ENCODE measurements around the gene TTC7B. TPM values are rescaled to one million over a fixed set of nuclear protein-coding genes. Genes with fewer than 3 reads are reported as not detected.

TTC7B gene
- polyA plus RNA-seq, 1 donor (not counting 4 experiments of a cell fraction or from before 2014, with no cell fraction given) = 21.4 TPM

DNA sequence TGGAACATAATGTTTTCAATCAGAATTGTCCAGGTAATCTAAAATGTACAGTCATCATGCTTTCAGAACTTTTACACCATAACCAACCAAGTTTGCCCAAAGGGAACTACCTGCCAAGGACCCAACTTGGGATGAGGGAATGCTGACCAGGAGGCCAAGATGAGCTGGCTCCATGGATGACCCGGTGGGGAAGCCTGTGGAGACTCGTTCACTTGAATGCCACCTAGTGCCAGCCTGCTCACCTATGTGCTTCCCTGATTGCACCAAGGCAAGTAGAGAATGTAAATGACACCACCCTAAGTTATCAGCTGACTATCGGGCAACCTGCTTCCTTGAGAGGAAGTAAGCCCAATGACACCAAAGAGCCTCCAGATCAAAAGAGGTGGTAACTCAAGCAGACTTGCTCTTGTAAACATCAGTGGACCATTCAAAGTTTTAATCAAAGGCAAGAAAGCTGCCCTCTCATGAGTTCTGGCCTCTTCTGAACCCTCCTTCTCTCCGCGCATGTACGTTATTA, 137.3 kb downstream of the TTC7B start:
- dilution Hi-C loops (cut with MboI; ENCODE audit: extremely low pct_ligation_motif_present, low sequenced_read_pairs) = no loop called here
- no peak for FAIRE-seq

GRCh38 chr14:90678420-90678819, 137.8 kb downstream of the TTC7B start:
- dilution Hi-C loops (cut with MboI; ENCODE audit: extremely low pct_ligation_motif_present, low sequenced_read_pairs) = no loop called here
- DNase-seq (ENCODE audit: low read depth, low spot score) (no peak), FAIRE-seq (no peak)
- Histone ChIP-seq H3K36me3 (ENCODE audit: control insufficient read depth in 2 of 2, extremely low read depth in 1 of 2, insufficient read depth in 2 of 2, low read length in 2 of 2) (peaks cover 2 to 4% of the 10 kb centered on the region in 2 experiments), H3K9me3 (ENCODE audit: control insufficient read depth, low read depth, low read length) (no peaks in the 10 kb centered on the region), H3K4me3 (ENCODE audit: control insufficient read depth in 2 of 3, extremely low read depth in 1 of 3, insufficient read depth in 2 of 3, low read depth in 1 of 3, low read length in 3 of 3) (no peak overlapping the region), H4K20me1 (ENCODE audit: control insufficient read depth, extremely low read depth, insufficient read depth, low read length) (no peaks in the 10 kb centered on the region), H3K9ac (ENCODE audit: control insufficient read depth, extremely low read depth, insufficient read depth, low read length) (no peak overlapping the region), H3K79me2 (ENCODE audit: control insufficient read depth, insufficient read depth, low read length) (no peaks in the 10 kb centered on the region), H3K27me3 (ENCODE audit: control insufficient read depth, extremely low read depth, insufficient read depth, low read length) (no peaks in the 10 kb centered on the region), H3K4me1 (ENCODE audit: control insufficient read depth, extremely low read depth, insufficient read depth, low read length) (peaks cover 34% of the 10 kb centered on the region), H2AFZ (ENCODE audit: control insufficient read depth, low read length) (no peak overlapping the region), H3K4me2 (ENCODE audit: control insufficient read depth, extremely low read depth, insufficient read depth, low read depth, low read length) (no peak overlapping the region), H3K9me1 (ENCODE audit: control insufficient read depth, extremely low read depth, insufficient read depth, low read length) (no peaks in the 10 kb centered on the region), H3K27ac (ENCODE audit: control insufficient read depth, insufficient read depth, low read length) (no peak overlapping the region)
- no peak for TF ChIP-seq EZH2 (IDR thresholded peaks at IDR 0.05; ENCODE audit: low read length)
- TF ChIP-seq CTCF (optimal IDR thresholded peaks at IDR 0.05 in 1 of 3, IDR thresholded peaks at IDR 0.05 in 1 of 3, conservative IDR thresholded peaks at IDR 0.05 in 1 of 3; ENCODE audit: extremely low read depth in 1 of 3, insufficient read depth in 2 of 3, low read length in 3 of 3) = no peak

More for the DNA sequence above, 137.3 kb downstream of the TTC7B start:
- no peaks in the 10 kb centered on the region for H3K79me2 ChIP-seq (ENCODE audit: control insufficient read depth, insufficient read depth, low read length)
- no peak overlapping the region for H3K4me3 ChIP-seq (ENCODE audit: control insufficient read depth in 2 of 3, extremely low read depth in 1 of 3, insufficient read depth in 2 of 3, low read depth in 1 of 3, low read length in 3 of 3)
- H4K20me1 ChIP-seq (ENCODE audit: control insufficient read depth, extremely low read depth, insufficient read depth, low read length) = no peaks in the 10 kb centered on the region
- no peak overlapping the region for H3K4me2 ChIP-seq (ENCODE audit: control insufficient read depth, extremely low read depth, insufficient read depth, low read depth, low read length)
- TF ChIP-seq EZH2 (IDR thresholded peaks at IDR 0.05; ENCODE audit: low read length) = no peak
- peak in 1 of 3 experiments; percentile 14 for TF ChIP-seq CTCF (optimal IDR thresholded peaks at IDR 0.05 in 1 of 3, IDR thresholded peaks at IDR 0.05 in 1 of 3, conservative IDR thresholded peaks at IDR 0.05 in 1 of 3; ENCODE audit: extremely low read depth in 1 of 3, insufficient read depth in 2 of 3, low read length in 3 of 3)
- no peaks in the 10 kb centered on the region for H3K9me3 ChIP-seq (ENCODE audit: control insufficient read depth, low read depth, low read length)
- H3K27me3 ChIP-seq (ENCODE audit: control insufficient read depth, extremely low read depth, insufficient read depth, low read length) = no peaks in the 10 kb centered on the region
- DNase-seq (ENCODE audit: low read depth, low spot score) = no peak
- H3K27ac ChIP-seq (ENCODE audit: control insufficient read depth, insufficient read depth, low read length) = no peak overlapping the region
- H3K36me3 ChIP-seq (ENCODE audit: control insufficient read depth in 2 of 2, extremely low read depth in 1 of 2, insufficient read depth in 2 of 2, low read length in 2 of 2) = peaks cover 2 to 4% of the 10 kb centered on the region in 2 experiments
- no peak overlapping the region for H3K9ac ChIP-seq (ENCODE audit: control insufficient read depth, extremely low read depth, insufficient read depth, low read length)
- peaks cover 34% of the 10 kb centered on the region for H3K4me1 ChIP-seq (ENCODE audit: control insufficient read depth, extremely low read depth, insufficient read depth, low read length)
- no peak overlapping the region for H2AFZ ChIP-seq (ENCODE audit: control insufficient read depth, low read length)
- no peaks in the 10 kb centered on the region for H3K9me1 ChIP-seq (ENCODE audit: control insufficient read depth, extremely low read depth, insufficient read depth, low read length)

Data from keratinocyte (primary cell).